Tibial artery (tissue), 4 donors: ENCODE results near the gene PIP5K1C.

Source experiments
- DNase-seq, 2 donors: peaks; one replicate each; pipeline ENCODE4 v3.0.0-alpha.2; 2019
- H3K27ac ChIP-seq, 2 donors: fragments of 200-600 bp; sonication (generic) in 1 of 2; 1 replicate in 1 of 2; 2 replicates in 1 of 2; pipeline ENCODE4 v1.5.1; 2018 to 2019; ENCODE audit warnings: mild to moderate bottlenecking in 1 of 2
- H3K27me3 ChIP-seq, 2 donors: fragments of 200-600 bp; sonication (generic) in 1 of 2; one replicate each; pipeline versions ENCODE4 v1.5.1 to v1.6.0; 2016 to 2019
- H3K36me3 ChIP-seq, 3 donors: fragments of 200-600 bp; sonication (generic) in 2 of 3; one replicate each; pipeline ENCODE4 v1.5.1; 2016 to 2019; ENCODE audit warnings: mild to moderate bottlenecking in 2 of 3
- H3K4me1 ChIP-seq, 4 donors: fragments of 200-600 bp; sonication (generic) in 2 of 4; 1 replicate in 3 of 4; 2 replicates in 1 of 4; pipeline ENCODE4 v1.5.1; 2016 to 2019
- H3K4me3 ChIP-seq, 2 donors: fragments of 200-600 bp; sonication (generic) in 1 of 2; 1 replicate in 1 of 2; 2 replicates in 1 of 2; pipeline ENCODE4 v1.5.1; 2018 to 2019; ENCODE audit warnings: mild to moderate bottlenecking in 2 of 2
- H3K9me3 ChIP-seq, 3 donors: fragments of 200-600 bp; sonication (generic) in 1 of 3; one replicate each; pipeline ENCODE4 v1.5.1; 2016 to 2019
- CTCF ChIP-seq, 2 experiments: fragments of 200-600 bp in 1 of 2; fragments of 450-650 bp in 1 of 2; IDR thresholded peaks; one replicate each; pipeline ENCODE4 v1.5.1; 2017 to 2019; ENCODE audit warnings: antibody characterized with exemption in 2 of 2, mild to moderate bottlenecking in 1 of 2, moderate library complexity in 1 of 2
- intact Hi-C: fragments of 100-400 bp; cut with DNase I; formaldehyde crosslinking; loops from one replicate; pipeline ENCODE4 v1.15.0; 2023; ENCODE audit warnings: low total_unique reads

PIP5K1C gene

GRCh38 chr19:3695124-3695733, 5.0 kb downstream of the PIP5K1C start:
- intact Hi-C loops: no loop called here
- Histone ChIP-seq H3K9me3 (no peaks in the 10 kb centered on the region), H3K36me3 (peaks cover 6 to 25% (median 12%) of the 10 kb centered on the region in 3 donors), H3K4me3 (no peak overlapping the region), H3K27me3 (no peaks in the 10 kb centered on the region), H3K27ac (peak overlapping the region; percentile 73 to 87), H3K4me1 (peaks cover 0 to 66% (median 47%) of the 10 kb centered on the region in 4 donors)
- TF ChIP-seq CTCF (IDR thresholded peaks at IDR 0.05): no peak
- DNase-seq: no peak

- H3K4me1 ChIP-seq: peaks cover 0 to 66% (median 46%) of the 10 kb centered on the region in 4 donors
- H3K4me3 ChIP-seq: no peak overlapping the region
- H3K9me3 ChIP-seq: no peaks in the 10 kb centered on the region
- DNase-seq: no peak
- intact Hi-C loops: no loop called here
- TF ChIP-seq CTCF (IDR thresholded peaks at IDR 0.05): no peak
- peak overlapping the region; percentile 73 to 87 for H3K27ac ChIP-seq
- no peaks in the 10 kb centered on the region for H3K27me3 ChIP-seq
- H3K36me3 ChIP-seq: peaks cover 6 to 25% (median 12%) of the 10 kb centered on the region in 3 donors
Observed at GRCh38 chr19:3694361-3695123, 5.7 kb downstream of the PIP5K1C start.

GRCh38 chr19:3693025-3693925, 7.0 kb downstream of the PIP5K1C start:
- peak overlapping the region; percentile 9 to 12 for H3K4me3 ChIP-seq
- peaks cover 0 to 60% (median 42%) of the 10 kb centered on the region in 4 donors for H3K4me1 ChIP-seq
- DNase-seq: peak in 1 of 2 donors; percentile 87
- peak overlapping the region; percentile 73 to 87 for H3K27ac ChIP-seq
- H3K36me3 ChIP-seq: peaks cover 6 to 25% (median 12%) of the 10 kb centered on the region in 3 donors
- H3K9me3 ChIP-seq: no peaks in the 10 kb centered on the region
- TF ChIP-seq CTCF (IDR thresholded peaks at IDR 0.05): no peak
- intact Hi-C loops: no loop called here
- H3K27me3 ChIP-seq: no peaks in the 10 kb centered on the region

- peak; percentile 41 to 60 for TF ChIP-seq CTCF (IDR thresholded peaks at IDR 0.05)
- H3K27me3 ChIP-seq: no peaks in the 10 kb centered on the region
- H3K36me3 ChIP-seq: peaks cover 6 to 25% (median 12%) of the 10 kb centered on the region in 3 donors
- no peak for DNase-seq
- peak overlapping the region in 1 of 2 donors; percentile 9 for H3K4me3 ChIP-seq
- intact Hi-C loops: no loop called here
- H3K9me3 ChIP-seq: no peaks in the 10 kb centered on the region
- peaks cover 0 to 60% (median 43%) of the 10 kb centered on the region in 4 donors for H3K4me1 ChIP-seq
- peak overlapping the region; percentile 73 to 87 for H3K27ac ChIP-seq
Observed at GRCh38 chr19:3692141-3693024, 7.9 kb downstream of the PIP5K1C start.
